GM12864 (cell line): ENCODE data around the gene DCLK1.

Experiments used
- DNase-seq: peaks from one replicate; pipeline ENCODE4 v3.0.0-alpha.2; 2011; ENCODE audit warnings: low read depth
- H3K4me3 ChIP-seq: 2 replicates; pipeline ENCODE4 v1.5.1; 2011; ENCODE audit warnings: mild to moderate bottlenecking, low read depth, low read length, control low read depth
- CTCF ChIP-seq: IDR thresholded peaks from 2 replicates; pipeline ENCODE4 v1.5.1; 2011; ENCODE audit warnings: low read depth, mild to moderate bottlenecking, moderate library complexity, low read length, control low read depth, inconsistent platforms; ENCODE audit errors: missing control alignments

DCLK1 gene

GRCh38 chr13:35723053-35723461, 408.1 kb downstream of the DCLK1 start:
- no peak overlapping the region for H3K4me3 ChIP-seq

GRCh38 chr13:35722458-35723052, 408.6 kb downstream of the DCLK1 start:
- DNase-seq = no peak
- no peak for TF ChIP-seq CTCF
- no peak overlapping the region for H3K4me3 ChIP-seq

More at GRCh38 chr13:35723053-35723461, 408.1 kb downstream of the DCLK1 start:
- DNase-seq = no peak
- TF ChIP-seq CTCF = no peak

GRCh38 chr13:35720690-35721554, 410.3 kb downstream of the DCLK1 start:
- no peak overlapping the region for H3K4me3 ChIP-seq
- peak; percentile 92 for TF ChIP-seq CTCF
- no peak for DNase-seq

- no peak for DNase-seq
- no peak overlapping the region for H3K4me3 ChIP-seq
- TF ChIP-seq CTCF = no peak
These were observed 410.9 kb downstream of the DCLK1 start for GRCh38 chr13:35720290-35720689.
